Measurements from ENCODE around the gene CBLN3. TPM values are rescaled to one million over a fixed set of nuclear protein-coding genes. Genes with fewer than 3 reads are reported as not detected.

Gene CBLN3
- total RNA-seq, 1 donor from 2014 or later = 5.2 TPM

DNA sequence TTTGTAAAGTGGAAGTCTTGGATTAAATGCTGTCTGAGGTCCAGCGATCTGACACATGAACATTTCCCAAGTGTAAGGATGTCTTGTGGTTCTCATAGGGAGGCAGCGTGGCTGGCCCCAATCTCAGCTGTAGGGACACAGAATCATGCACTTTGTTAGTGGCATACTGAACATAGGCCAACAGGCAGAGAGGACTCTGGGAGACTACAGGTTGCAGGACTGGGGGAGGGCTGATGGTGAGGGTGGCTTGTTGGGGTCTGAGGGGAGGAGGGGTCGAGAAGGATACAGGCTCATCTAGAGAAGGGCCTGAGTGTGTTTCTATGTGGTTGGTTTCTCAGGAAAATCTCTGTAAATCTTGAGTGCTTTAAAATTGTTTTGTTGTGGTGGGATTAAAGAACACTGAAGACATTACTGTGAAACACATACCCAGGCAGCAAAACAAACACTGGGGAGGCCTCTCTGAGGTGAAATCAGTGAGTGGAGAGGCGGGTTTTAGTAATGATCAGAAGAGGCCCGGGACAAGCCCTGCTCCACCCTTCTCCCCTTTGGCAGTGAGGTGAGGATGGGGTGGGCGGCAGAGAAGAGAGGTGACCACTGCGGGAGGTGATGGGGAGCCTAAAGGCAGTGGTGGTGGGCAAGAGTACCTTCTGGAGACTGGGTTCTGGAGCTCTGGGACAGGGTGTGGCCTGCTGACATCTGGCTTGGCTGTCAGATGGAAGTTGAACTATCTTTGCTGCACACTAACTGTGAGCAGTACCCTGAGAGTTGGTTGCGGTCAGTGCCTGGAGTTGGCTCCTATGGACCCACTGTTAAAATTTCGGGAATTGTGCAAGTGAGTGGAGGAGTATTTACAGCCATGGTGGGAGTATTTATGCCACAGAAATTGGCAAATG is 27.4 kb downstream of the CBLN3 start:
- Mint-ChIP-seq H3K4me3 (ENCODE audit: unreplicated experiment) (no peak overlapping the region), H3K36me3 (ENCODE audit: low read depth) (peaks cover 6% of the 10 kb centered on the region), H3K9me3 (ENCODE audit: low read depth) (no peaks in the 10 kb centered on the region), H3K4me1 (ENCODE audit: low read depth) (peaks cover 63% of the 10 kb centered on the region), H3K27me3 (ENCODE audit: low read depth) (no peaks in the 10 kb centered on the region), H3K27ac (ENCODE audit: unreplicated experiment) (no peak overlapping the region)
- TF ChIP-seq, protein P1, sequence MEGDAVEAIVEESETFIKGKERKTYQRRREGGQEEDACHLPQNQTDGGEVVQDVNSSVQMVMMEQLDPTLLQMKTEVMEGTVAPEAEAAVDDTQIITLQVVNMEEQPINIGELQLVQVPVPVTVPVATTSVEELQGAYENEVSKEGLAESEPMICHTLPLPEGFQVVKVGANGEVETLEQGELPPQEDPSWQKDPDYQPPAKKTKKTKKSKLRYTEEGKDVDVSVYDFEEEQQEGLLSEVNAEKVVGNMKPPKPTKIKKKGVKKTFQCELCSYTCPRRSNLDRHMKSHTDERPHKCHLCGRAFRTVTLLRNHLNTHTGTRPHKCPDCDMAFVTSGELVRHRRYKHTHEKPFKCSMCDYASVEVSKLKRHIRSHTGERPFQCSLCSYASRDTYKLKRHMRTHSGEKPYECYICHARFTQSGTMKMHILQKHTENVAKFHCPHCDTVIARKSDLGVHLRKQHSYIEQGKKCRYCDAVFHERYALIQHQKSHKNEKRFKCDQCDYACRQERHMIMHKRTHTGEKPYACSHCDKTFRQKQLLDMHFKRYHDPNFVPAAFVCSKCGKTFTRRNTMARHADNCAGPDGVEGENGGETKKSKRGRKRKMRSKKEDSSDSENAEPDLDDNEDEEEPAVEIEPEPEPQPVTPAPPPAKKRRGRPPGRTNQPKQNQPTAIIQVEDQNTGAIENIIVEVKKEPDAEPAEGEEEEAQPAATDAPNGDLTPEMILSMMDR (IDR thresholded peaks at IDR 0.05) = no peak
- no peak for DNase-seq (ENCODE audit: low spot score)

DNA sequence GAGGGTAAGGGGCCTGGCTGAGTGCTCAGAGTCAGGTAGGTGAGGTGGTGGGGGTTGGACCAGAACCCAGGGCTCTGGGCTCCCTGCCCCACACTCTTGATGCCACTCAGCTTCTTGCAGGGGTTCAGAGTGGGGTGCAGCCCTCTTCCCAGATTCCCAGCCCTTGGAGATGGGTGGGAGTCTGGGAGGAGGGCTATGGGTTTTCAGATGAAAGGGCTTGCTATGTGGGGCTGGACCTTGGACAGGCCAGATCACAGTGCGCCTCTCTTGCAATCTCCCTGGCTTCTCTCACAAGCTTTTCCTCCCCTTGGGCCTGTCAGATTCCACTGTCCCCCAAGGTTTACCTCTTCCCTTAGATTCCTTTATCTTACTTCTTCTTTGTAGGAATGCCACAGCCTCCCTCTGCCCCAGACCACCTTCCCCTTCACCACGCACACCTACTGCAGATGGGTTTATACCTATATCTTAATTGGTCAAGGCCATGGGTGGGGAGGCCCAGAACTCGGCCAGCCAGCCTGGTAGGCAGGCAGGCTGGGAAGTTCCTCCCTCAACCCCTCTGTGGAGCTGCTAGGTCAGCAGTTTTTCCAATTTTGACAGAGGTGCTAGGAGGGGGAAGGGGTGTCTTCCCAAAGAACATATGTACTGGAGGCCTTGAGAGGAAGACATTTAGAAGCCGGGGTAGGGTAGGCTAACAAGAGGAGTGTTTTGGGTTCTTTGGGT is 29.3 kb downstream of the CBLN3 start:
- Mint-ChIP-seq H3K27me3 (ENCODE audit: low read depth) (no peaks in the 10 kb centered on the region), H3K4me1 (ENCODE audit: low read depth) (peaks cover 76% of the 10 kb centered on the region), H3K9me3 (ENCODE audit: low read depth) (no peaks in the 10 kb centered on the region), H3K4me3 (ENCODE audit: unreplicated experiment) (peak overlapping the region; percentile 88), H3K36me3 (ENCODE audit: low read depth) (no peaks in the 10 kb centered on the region), H3K27ac (ENCODE audit: unreplicated experiment) (no peak overlapping the region)
- DNase-seq (ENCODE audit: low spot score) = no peak
- TF ChIP-seq, protein P1 (IDR thresholded peaks at IDR 0.05) = no peak

DNA sequence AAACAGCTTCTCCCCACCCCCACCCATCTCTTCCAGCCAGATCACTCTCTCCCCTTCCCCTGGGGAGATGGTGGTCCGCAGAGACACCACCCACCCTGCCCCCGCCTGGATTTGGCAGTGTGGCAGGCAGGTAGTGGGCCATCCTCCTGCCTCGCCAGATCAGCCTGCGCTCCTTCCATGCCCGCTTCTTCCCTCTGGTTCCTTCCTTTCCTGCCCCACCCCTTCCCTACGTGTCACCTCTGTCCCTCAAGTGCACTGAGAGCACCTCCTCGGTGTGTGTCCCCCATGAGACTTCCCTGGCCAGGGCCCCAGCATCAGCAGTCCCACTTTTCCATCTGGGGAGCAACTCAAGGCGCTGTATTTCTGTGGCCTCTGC is 30.0 kb downstream of the CBLN3 start:
- H3K9me3 Mint-ChIP-seq (ENCODE audit: low read depth) = no peaks in the 10 kb centered on the region
- H3K4me3 Mint-ChIP-seq (ENCODE audit: unreplicated experiment) = peak overlapping the region; percentile 88
- H3K36me3 Mint-ChIP-seq (ENCODE audit: low read depth) = no peaks in the 10 kb centered on the region
- TF ChIP-seq, protein P1 (IDR thresholded peaks at IDR 0.05) = no peak
- H3K27me3 Mint-ChIP-seq (ENCODE audit: low read depth) = no peaks in the 10 kb centered on the region
- peaks cover 76% of the 10 kb centered on the region for H3K4me1 Mint-ChIP-seq (ENCODE audit: low read depth)
- H3K27ac Mint-ChIP-seq (ENCODE audit: unreplicated experiment) = peak overlapping the region; percentile 43
- DNase-seq (ENCODE audit: low spot score) = no peak

DNA sequence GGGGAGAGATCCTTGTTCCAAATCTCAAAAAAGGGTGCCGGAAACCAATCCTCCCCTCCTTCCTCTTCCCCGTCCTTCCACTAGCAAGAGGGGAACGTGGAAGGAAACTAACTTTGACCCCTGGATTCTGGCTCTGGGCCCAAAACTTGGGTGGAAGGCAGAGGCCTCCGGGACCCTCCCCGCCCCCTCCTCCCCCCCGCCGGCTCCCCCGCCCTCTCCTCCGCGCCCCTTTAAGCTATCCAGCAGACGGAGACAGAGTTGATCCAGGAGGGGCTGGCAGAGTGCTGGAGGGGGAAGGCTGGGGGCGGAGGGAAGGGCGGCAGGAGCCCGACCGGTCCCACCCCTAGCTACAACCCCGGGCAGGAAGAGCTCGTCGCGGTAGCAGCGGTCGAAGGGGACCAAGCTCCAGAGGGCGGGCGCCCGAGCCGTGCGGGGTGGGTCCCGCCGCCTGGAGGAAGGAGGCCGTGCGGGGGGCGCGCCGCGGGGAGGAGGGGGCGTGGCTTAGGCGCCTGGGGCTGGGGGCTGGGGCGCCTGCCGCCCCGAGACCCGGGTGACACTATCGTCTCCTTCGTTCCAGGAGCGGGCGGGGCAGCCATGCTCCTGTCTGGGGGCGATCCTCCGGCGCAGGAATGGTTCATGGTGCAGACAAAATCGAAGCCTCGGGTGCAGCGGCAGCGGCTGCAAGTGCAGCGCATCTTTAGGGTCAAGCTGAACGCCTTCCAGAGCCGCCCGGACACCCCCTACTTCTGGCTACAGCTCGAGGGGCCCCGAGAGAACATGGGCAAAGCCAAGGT is 30.6 kb downstream of the CBLN3 start, which contains the start of gene NYNRIN:
Gene NYNRIN (plus strand): TSS at position 351 of the 794 bp plus-strand sequence. CDS start 244 bp downstream, at position 595.
- peak within 1 kb of the TSS; percentile 43 for H3K27ac Mint-ChIP-seq (ENCODE audit: unreplicated experiment)
- no peak for DNase-seq (ENCODE audit: low spot score)
- peak within 1 kb of the TSS; percentile 88 for H3K4me3 Mint-ChIP-seq (ENCODE audit: unreplicated experiment)
- TF ChIP-seq, protein P1 (IDR thresholded peaks at IDR 0.05) = no peak
- H3K36me3 Mint-ChIP-seq (ENCODE audit: low read depth) = no peaks in the 10 kb centered on the region
- H3K9me3 Mint-ChIP-seq (ENCODE audit: low read depth) = no peaks in the 10 kb centered on the region
- no peaks in the 10 kb centered on the region for H3K27me3 Mint-ChIP-seq (ENCODE audit: low read depth)
- peaks cover 72% of the 10 kb centered on the region for H3K4me1 Mint-ChIP-seq (ENCODE audit: low read depth)

DNA sequence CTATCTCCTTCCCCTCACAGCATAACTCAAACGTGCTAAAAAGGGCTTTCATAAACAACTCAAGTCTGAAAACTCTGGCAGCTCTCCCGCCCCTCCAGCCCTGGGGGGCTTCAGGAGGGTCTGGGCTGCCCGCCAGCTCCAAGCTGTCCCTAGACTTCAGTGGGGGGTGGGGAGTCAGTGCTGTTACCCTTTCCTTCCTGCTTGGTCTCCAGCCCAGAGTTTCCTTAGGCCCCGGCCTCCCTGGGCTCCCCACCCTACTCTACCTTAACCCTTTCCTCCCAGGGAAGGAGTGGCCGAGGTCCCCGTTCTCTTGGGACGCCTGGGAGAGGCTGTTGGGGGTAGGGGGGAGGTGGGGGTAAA is 31.2 kb downstream of the CBLN3 start:
- DNase-seq (ENCODE audit: low spot score) = no peak
- no peaks in the 10 kb centered on the region for H3K27me3 Mint-ChIP-seq (ENCODE audit: low read depth)
- H3K36me3 Mint-ChIP-seq (ENCODE audit: low read depth) = no peaks in the 10 kb centered on the region
- no peak overlapping the region for H3K27ac Mint-ChIP-seq (ENCODE audit: unreplicated experiment)
- peaks cover 67% of the 10 kb centered on the region for H3K4me1 Mint-ChIP-seq (ENCODE audit: low read depth)
- no peaks in the 10 kb centered on the region for H3K9me3 Mint-ChIP-seq (ENCODE audit: low read depth)
- peak overlapping the region; percentile 40 for H3K4me3 Mint-ChIP-seq (ENCODE audit: unreplicated experiment)
- TF ChIP-seq, protein P1 (IDR thresholded peaks at IDR 0.05) = no peak
